Activated naive CD8-positive, alpha-beta T cell (primary cell): ENCODE data around the gene SMAD5.

ENCODE experiments used
- H3K27ac Mint-ChIP-seq: one replicate; pipeline ENCODE4 v1.8.0; 2021; ENCODE audit warnings: mixed read lengths
- H3K27me3 Mint-ChIP-seq: one replicate; pipeline ENCODE4 v1.8.0; 2021; ENCODE audit warnings: mixed read lengths
- H3K36me3 Mint-ChIP-seq: one replicate; pipeline ENCODE4 v1.8.0; 2021; ENCODE audit warnings: mixed read lengths
- H3K4me1 Mint-ChIP-seq: one replicate; pipeline ENCODE4 v1.8.0; 2021; ENCODE audit warnings: low read depth, mixed read lengths
- H3K4me3 Mint-ChIP-seq: one replicate; pipeline ENCODE4 v1.8.0; 2021; ENCODE audit warnings: mild to moderate bottlenecking, mixed read lengths
- H3K9me3 Mint-ChIP-seq: one replicate; pipeline ENCODE4 v1.8.0; 2021; ENCODE audit warnings: low read depth, mixed read lengths

SMAD5 gene

GRCh38 chr5:136192526-136193321, 60.1 kb downstream of the SMAD5 start, which contains the start of gene SMIM32:
Gene SMIM32 (minus strand): TSS chr5:136193162. CDS start chr5:136192524, 638 bp downstream.
- Mint-ChIP-seq H3K27me3 (peaks cover 10% of the 10 kb centered on the region), H3K4me3 (no peak within 1 kb of the TSS), H3K4me1 (no peaks in the 10 kb centered on the region), H3K9me3 (no peaks in the 10 kb centered on the region), H3K27ac (no peak within 1 kb of the TSS), H3K36me3 (no peaks in the 10 kb centered on the region)

- Mint-ChIP-seq H3K27ac (no peak overlapping the region), H3K9me3 (no peaks in the 10 kb centered on the region), H3K36me3 (no peaks in the 10 kb centered on the region), H3K4me1 (no peaks in the 10 kb centered on the region), H3K4me3 (no peak overlapping the region), H3K27me3 (peaks cover 10% of the 10 kb centered on the region)
Observed at GRCh38 chr5:136193322-136193935, 60.8 kb downstream of the SMAD5 start.

- no peaks in the 10 kb centered on the region for H3K9me3 Mint-ChIP-seq
- H3K36me3 Mint-ChIP-seq: no peaks in the 10 kb centered on the region
- H3K4me3 Mint-ChIP-seq: no peak overlapping the region
- H3K27ac Mint-ChIP-seq: no peak overlapping the region
- no peaks in the 10 kb centered on the region for H3K4me1 Mint-ChIP-seq
- H3K27me3 Mint-ChIP-seq: peaks cover 10% of the 10 kb centered on the region
Observed at GRCh38 chr5:136194576-136194975, 61.9 kb downstream of the SMAD5 start.

- no peaks in the 10 kb centered on the region for H3K9me3 Mint-ChIP-seq
- no peaks in the 10 kb centered on the region for H3K36me3 Mint-ChIP-seq
- H3K27ac Mint-ChIP-seq: no peak overlapping the region
- H3K4me3 Mint-ChIP-seq: no peak overlapping the region
- peaks cover 9% of the 10 kb centered on the region for H3K27me3 Mint-ChIP-seq
- H3K4me1 Mint-ChIP-seq: no peaks in the 10 kb centered on the region
Observed at GRCh38 chr5:136195971-136196820, 63.6 kb downstream of the SMAD5 start.

GRCh38 chr5:136197462-136198142, 65.0 kb downstream of the SMAD5 start:
- no peaks in the 10 kb centered on the region for H3K9me3 Mint-ChIP-seq
- no peaks in the 10 kb centered on the region for H3K4me1 Mint-ChIP-seq
- peaks cover 6% of the 10 kb centered on the region for H3K27me3 Mint-ChIP-seq
- H3K36me3 Mint-ChIP-seq: no peaks in the 10 kb centered on the region
- H3K4me3 Mint-ChIP-seq: no peak overlapping the region
- no peak overlapping the region for H3K27ac Mint-ChIP-seq

- Mint-ChIP-seq H3K9me3 (no peaks in the 10 kb centered on the region), H3K36me3 (no peaks in the 10 kb centered on the region), H3K27ac (no peak overlapping the region), H3K27me3 (peaks cover 4% of the 10 kb centered on the region), H3K4me3 (no peak overlapping the region), H3K4me1 (no peaks in the 10 kb centered on the region)
Observed at GRCh38 chr5:136198453-136198852, 65.8 kb downstream of the SMAD5 start.

GRCh38 chr5:136199408-136199807, 66.8 kb downstream of the SMAD5 start:
- Mint-ChIP-seq H3K4me1 (no peaks in the 10 kb centered on the region), H3K9me3 (no peaks in the 10 kb centered on the region), H3K27ac (no peak overlapping the region), H3K36me3 (no peaks in the 10 kb centered on the region), H3K27me3 (no peaks in the 10 kb centered on the region), H3K4me3 (no peak overlapping the region)

GRCh38 chr5:136200130-136200529, 67.5 kb downstream of the SMAD5 start:
- Mint-ChIP-seq H3K27me3 (no peaks in the 10 kb centered on the region), H3K27ac (no peak overlapping the region), H3K4me1 (no peaks in the 10 kb centered on the region), H3K36me3 (no peaks in the 10 kb centered on the region), H3K9me3 (no peaks in the 10 kb centered on the region), H3K4me3 (no peak overlapping the region)

GRCh38 chr5:136200761-136201160, 68.1 kb downstream of the SMAD5 start:
- no peaks in the 10 kb centered on the region for H3K9me3 Mint-ChIP-seq
- no peaks in the 10 kb centered on the region for H3K4me1 Mint-ChIP-seq
- no peak overlapping the region for H3K27ac Mint-ChIP-seq
- no peak overlapping the region for H3K4me3 Mint-ChIP-seq
- no peaks in the 10 kb centered on the region for H3K36me3 Mint-ChIP-seq
- H3K27me3 Mint-ChIP-seq: no peaks in the 10 kb centered on the region

- H3K9me3 Mint-ChIP-seq: no peaks in the 10 kb centered on the region
- H3K4me1 Mint-ChIP-seq: no peaks in the 10 kb centered on the region
- H3K36me3 Mint-ChIP-seq: no peaks in the 10 kb centered on the region
- H3K27ac Mint-ChIP-seq: no peak overlapping the region
- no peak overlapping the region for H3K4me3 Mint-ChIP-seq
- H3K27me3 Mint-ChIP-seq: no peaks in the 10 kb centered on the region
Observed at GRCh38 chr5:136201870-136202269, 69.2 kb downstream of the SMAD5 start.

- Mint-ChIP-seq H3K4me3 (no peak overlapping the region), H3K27ac (no peak overlapping the region), H3K4me1 (no peaks in the 10 kb centered on the region), H3K36me3 (no peaks in the 10 kb centered on the region), H3K27me3 (no peaks in the 10 kb centered on the region), H3K9me3 (no peaks in the 10 kb centered on the region)
Observed at GRCh38 chr5:136202469-136203205, 70.0 kb downstream of the SMAD5 start.

GRCh38 chr5:136203303-136203922, 70.8 kb downstream of the SMAD5 start:
- no peaks in the 10 kb centered on the region for H3K36me3 Mint-ChIP-seq
- no peak overlapping the region for H3K27ac Mint-ChIP-seq
- no peak overlapping the region for H3K4me3 Mint-ChIP-seq
- no peaks in the 10 kb centered on the region for H3K4me1 Mint-ChIP-seq
- no peaks in the 10 kb centered on the region for H3K27me3 Mint-ChIP-seq
- no peaks in the 10 kb centered on the region for H3K9me3 Mint-ChIP-seq

GRCh38 chr5:136205061-136205702, 72.5 kb downstream of the SMAD5 start:
- no peak overlapping the region for H3K4me3 Mint-ChIP-seq
- H3K4me1 Mint-ChIP-seq: no peaks in the 10 kb centered on the region
- H3K27ac Mint-ChIP-seq: no peak overlapping the region
- no peaks in the 10 kb centered on the region for H3K36me3 Mint-ChIP-seq
- no peaks in the 10 kb centered on the region for H3K9me3 Mint-ChIP-seq
- peaks cover 4% of the 10 kb centered on the region for H3K27me3 Mint-ChIP-seq
